K562 (cell line): ENCODE measurements around the gene GPR3. TPM values are rescaled to one million over a fixed set of nuclear protein-coding genes. Genes with fewer than 3 reads are reported as not detected.

Experiments
- ETV6 ChIP-seq, 3 experiments: fragments of 150-350 bp in 1 of 3; sonication (generic) in 1 of 3; formaldehyde crosslinking in 1 of 3; IDR thresholded peaks; 2 replicates each; pipeline versions ENCODE4 v1.6.1 to v1.8.0; 2014 to 2022; ENCODE audit warnings: borderline replicate concordance in 2 of 3, low read depth in 2 of 3, antibody characterized with exemption in 1 of 3, low read length in 1 of 3, mild to moderate bottlenecking in 1 of 3, missing genetic modification reagents in 1 of 3
- HNRNPH1 ChIP-seq: fragments of 200-400 bp; formaldehyde crosslinking; optimal IDR thresholded peaks from 2 replicates; pipeline ENCODE3; 2017; ENCODE audit warnings: low read depth, mild to moderate bottlenecking, low read length, moderate library complexity
- MXI1 ChIP-seq: IDR thresholded peaks from 2 replicates; pipeline ENCODE4 v1.6.1; 2011; ENCODE audit warnings: low read depth, mild to moderate bottlenecking, improper control_type of control experiment, low read length
- RBFOX2 ChIP-seq: fragments of 200-400 bp; formaldehyde crosslinking; IDR thresholded peaks from 2 replicates; pipeline ENCODE4 v1.6.1; 2017; ENCODE audit warnings: low read depth, mild to moderate bottlenecking, low read length, moderate library complexity
- SP2 ChIP-seq: IDR thresholded peaks from 2 replicates; pipeline ENCODE4 v1.6.1; 2011; ENCODE audit warnings: mild to moderate bottlenecking, low read depth, low read length, moderate library complexity; ENCODE audit not compliant: poor library complexity, severe bottlenecking; ENCODE audit errors: extremely low read depth
- ZFP36 ChIP-seq: fragments of 150-350 bp; IDR thresholded peaks from 2 replicates; pipeline ENCODE4 v1.6.1; 2018; ENCODE audit warnings: low read length, low read depth; ENCODE audit not compliant: partially characterized antibody
- ZNF140 ChIP-seq: fragments of 250-450 bp; sonication (Bioruptor Pico); IDR thresholded peaks from 2 replicates; pipeline ENCODE4 v1.8.0; 2021; ENCODE audit warnings: moderate library complexity, mild to moderate bottlenecking, inconsistent platforms
- ZNF253 ChIP-seq: fragments of 250-450 bp; sonication (Bioruptor Pico); conservative IDR thresholded peaks from 2 replicates; pipeline ENCODE4 v1.6.1; 2021; ENCODE audit warnings: mild to moderate bottlenecking
- ZNF766 ChIP-seq: fragments of 200-800 bp; sonication (Bioruptor generic); conservative IDR thresholded peaks from 2 replicates; pipeline ENCODE4 v1.6.1; 2016; ENCODE audit warnings: missing genetic modification characterization, missing compliant biosample characterization
- ZNF785 ChIP-seq: fragments of 250-450 bp; sonication (Bioruptor Pico); IDR thresholded peaks from 2 replicates; pipeline ENCODE4 v1.4.0; 2020; ENCODE audit warnings: mild to moderate bottlenecking
- polyA plus RNA-seq, 8 experiments: library from polyadenylated mRNA; depleted of rRNA in 4 of 8; stranded (reverse) in 5 of 8; unstranded in 3 of 8; fragments of >200 nt; fragmentation: Nextera tagmentation in 2 of 8; fragmentation: Illumina TruSeq in 1 of 8; extraction: Ambion mirVana in 2 of 8; extraction: Trizol in 1 of 8; gene quantifications; 2 replicates each; pipeline versions ENCODE4 v1.2.1 to v1.2.3, GENCODE V29; 2011 to 2014; ENCODE audit warnings: inconsistent platforms in 1 of 8, missing spikeins in 1 of 8
- total RNA-seq, 7 experiments: library from RNA; depleted of rRNA in 6 of 7; stranded (reverse); fragments of >200 nt in 6 of 7; fragmentation: Illumina TruSeq in 2 of 7; extraction: Trizol in 2 of 7; gene quantifications; 2 replicates each; pipeline versions ENCODE4 v1.2.1 to v1.2.3, GENCODE V29; 2011 to 2021; ENCODE audit warnings: low replicate concordance in 1 of 7
- TF ChIP-seq, protein P1 (sequence below): fragments of 250-450 bp; sonication (Bioruptor Pico); IDR thresholded peaks from 2 replicates; pipeline ENCODE4 v1.8.0; 2022; ENCODE audit warnings: inconsistent platforms, mild to moderate bottlenecking, moderate library complexity, borderline replicate concordance
- TF ChIP-seq, protein P2 (sequence below): fragments of 200-800 bp; sonication (Bioruptor generic); IDR thresholded peaks from 2 replicates; pipeline ENCODE4 v1.6.1; 2017; ENCODE audit warnings: missing genetic modification characterization, missing compliant biosample characterization
- TF ChIP-seq, protein P3 (sequence below), 2 experiments: IDR thresholded peaks; 2 replicates each; pipeline ENCODE4 v1.6.1; 2012; ENCODE audit warnings: improper control_type of control experiment in 2 of 2, low read depth in 2 of 2, low read length in 2 of 2, borderline replicate concordance in 1 of 2
- TF ChIP-seq, protein P4 (sequence below): fragments of 250-450 bp; sonication (Bioruptor Pico); IDR thresholded peaks from 2 replicates; pipeline ENCODE4 v1.4.0; 2020

Gene GPR3
- total and polyA plus RNA-seq, 9 of the 15 experiments (the other 6 are each of a cell fraction or from before 2014, with no cell fraction given), result 0.24 to 11.5 (median 3.7) TPM

DNA sequence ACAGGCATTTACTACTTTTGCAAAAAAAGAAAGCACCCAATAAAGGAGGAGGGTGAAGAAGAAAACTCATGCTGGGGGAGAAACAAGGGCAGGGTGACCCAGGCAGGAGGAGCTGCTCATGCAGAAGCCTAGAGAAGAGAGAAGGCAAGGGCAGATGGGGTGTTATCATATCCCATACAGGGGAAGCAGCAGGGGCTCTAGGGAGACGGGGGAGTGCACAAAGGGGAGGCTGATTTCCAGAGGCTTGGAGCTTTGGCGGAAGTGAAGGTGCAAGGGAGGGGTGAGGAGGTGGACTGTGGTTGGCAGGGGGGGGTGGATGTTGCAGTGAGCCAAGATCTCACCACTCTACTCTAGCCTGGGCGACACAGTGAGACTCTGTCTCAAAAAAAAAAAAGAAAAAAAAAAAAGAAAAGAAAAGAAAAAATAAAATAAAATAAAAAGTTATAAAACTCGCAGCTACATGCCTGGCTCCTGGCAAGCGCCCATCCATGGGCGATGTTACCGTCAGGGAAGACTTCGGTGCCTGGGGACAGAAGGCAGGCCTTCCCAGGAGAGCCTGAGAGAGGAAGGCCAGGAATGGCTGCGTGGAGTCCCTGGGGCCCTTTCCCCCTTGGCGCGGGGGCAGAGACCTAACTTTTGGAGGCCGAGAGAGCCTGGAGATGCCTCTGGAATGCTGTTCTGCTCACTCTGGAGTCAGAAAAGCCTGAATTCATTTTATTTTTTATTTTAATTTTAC, 14.5 kb upstream of the GPR3 start (continued):
- TF ChIP-seq, protein P1, sequence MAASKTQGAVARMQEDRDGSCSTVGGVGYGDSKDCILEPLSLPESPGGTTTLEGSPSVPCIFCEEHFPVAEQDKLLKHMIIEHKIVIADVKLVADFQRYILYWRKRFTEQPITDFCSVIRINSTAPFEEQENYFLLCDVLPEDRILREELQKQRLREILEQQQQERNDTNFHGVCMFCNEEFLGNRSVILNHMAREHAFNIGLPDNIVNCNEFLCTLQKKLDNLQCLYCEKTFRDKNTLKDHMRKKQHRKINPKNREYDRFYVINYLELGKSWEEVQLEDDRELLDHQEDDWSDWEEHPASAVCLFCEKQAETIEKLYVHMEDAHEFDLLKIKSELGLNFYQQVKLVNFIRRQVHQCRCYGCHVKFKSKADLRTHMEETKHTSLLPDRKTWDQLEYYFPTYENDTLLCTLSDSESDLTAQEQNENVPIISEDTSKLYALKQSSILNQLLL (CRISPR knock-in tag), result no peak
- TF ChIP-seq MXI1, result no peak
- TF ChIP-seq ZFP36, result peak; percentile 17
- TF ChIP-seq SP2, result no peak
- no peak for TF ChIP-seq ETV6 (IDR thresholded peaks at IDR 0.05; ENCODE audit: borderline replicate concordance in 1 of 2, low read depth in 2 of 2, low read length in 1 of 2)
- no peak for TF ChIP-seq ETV6 (CRISPR knock-in tag; IDR thresholded peaks at IDR 0.05; ENCODE audit: borderline replicate concordance)
- TF ChIP-seq, protein P2, sequence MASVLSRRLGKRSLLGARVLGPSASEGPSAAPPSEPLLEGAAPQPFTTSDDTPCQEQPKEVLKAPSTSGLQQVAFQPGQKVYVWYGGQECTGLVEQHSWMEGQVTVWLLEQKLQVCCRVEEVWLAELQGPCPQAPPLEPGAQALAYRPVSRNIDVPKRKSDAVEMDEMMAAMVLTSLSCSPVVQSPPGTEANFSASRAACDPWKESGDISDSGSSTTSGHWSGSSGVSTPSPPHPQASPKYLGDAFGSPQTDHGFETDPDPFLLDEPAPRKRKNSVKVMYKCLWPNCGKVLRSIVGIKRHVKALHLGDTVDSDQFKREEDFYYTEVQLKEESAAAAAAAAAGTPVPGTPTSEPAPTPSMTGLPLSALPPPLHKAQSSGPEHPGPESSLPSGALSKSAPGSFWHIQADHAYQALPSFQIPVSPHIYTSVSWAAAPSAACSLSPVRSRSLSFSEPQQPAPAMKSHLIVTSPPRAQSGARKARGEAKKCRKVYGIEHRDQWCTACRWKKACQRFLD, result no peak
- TF ChIP-seq, protein P3, sequence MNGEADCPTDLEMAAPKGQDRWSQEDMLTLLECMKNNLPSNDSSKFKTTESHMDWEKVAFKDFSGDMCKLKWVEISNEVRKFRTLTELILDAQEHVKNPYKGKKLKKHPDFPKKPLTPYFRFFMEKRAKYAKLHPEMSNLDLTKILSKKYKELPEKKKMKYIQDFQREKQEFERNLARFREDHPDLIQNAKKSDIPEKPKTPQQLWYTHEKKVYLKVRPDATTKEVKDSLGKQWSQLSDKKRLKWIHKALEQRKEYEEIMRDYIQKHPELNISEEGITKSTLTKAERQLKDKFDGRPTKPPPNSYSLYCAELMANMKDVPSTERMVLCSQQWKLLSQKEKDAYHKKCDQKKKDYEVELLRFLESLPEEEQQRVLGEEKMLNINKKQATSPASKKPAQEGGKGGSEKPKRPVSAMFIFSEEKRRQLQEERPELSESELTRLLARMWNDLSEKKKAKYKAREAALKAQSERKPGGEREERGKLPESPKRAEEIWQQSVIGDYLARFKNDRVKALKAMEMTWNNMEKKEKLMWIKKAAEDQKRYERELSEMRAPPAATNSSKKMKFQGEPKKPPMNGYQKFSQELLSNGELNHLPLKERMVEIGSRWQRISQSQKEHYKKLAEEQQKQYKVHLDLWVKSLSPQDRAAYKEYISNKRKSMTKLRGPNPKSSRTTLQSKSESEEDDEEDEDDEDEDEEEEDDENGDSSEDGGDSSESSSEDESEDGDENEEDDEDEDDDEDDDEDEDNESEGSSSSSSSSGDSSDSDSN (IDR thresholded peaks at IDR 0.05; ENCODE audit: borderline replicate concordance in 1 of 2, low read depth in 2 of 2, low read length in 2 of 2), result peak in 1 of 2 experiments; percentile 58; a peak in 1 of 4 replicates
- no peak for TF ChIP-seq ZNF766 (CRISPR knock-in tag)
- no peak for TF ChIP-seq ZNF785 (CRISPR knock-in tag)
- no peak for TF ChIP-seq ZNF253 (CRISPR knock-in tag)
- no peak for TF ChIP-seq RBFOX2
- TF ChIP-seq ZNF140 (CRISPR knock-in tag), result no peak
- TF ChIP-seq HNRNPH1, result no peak
- TF ChIP-seq, protein P4, sequence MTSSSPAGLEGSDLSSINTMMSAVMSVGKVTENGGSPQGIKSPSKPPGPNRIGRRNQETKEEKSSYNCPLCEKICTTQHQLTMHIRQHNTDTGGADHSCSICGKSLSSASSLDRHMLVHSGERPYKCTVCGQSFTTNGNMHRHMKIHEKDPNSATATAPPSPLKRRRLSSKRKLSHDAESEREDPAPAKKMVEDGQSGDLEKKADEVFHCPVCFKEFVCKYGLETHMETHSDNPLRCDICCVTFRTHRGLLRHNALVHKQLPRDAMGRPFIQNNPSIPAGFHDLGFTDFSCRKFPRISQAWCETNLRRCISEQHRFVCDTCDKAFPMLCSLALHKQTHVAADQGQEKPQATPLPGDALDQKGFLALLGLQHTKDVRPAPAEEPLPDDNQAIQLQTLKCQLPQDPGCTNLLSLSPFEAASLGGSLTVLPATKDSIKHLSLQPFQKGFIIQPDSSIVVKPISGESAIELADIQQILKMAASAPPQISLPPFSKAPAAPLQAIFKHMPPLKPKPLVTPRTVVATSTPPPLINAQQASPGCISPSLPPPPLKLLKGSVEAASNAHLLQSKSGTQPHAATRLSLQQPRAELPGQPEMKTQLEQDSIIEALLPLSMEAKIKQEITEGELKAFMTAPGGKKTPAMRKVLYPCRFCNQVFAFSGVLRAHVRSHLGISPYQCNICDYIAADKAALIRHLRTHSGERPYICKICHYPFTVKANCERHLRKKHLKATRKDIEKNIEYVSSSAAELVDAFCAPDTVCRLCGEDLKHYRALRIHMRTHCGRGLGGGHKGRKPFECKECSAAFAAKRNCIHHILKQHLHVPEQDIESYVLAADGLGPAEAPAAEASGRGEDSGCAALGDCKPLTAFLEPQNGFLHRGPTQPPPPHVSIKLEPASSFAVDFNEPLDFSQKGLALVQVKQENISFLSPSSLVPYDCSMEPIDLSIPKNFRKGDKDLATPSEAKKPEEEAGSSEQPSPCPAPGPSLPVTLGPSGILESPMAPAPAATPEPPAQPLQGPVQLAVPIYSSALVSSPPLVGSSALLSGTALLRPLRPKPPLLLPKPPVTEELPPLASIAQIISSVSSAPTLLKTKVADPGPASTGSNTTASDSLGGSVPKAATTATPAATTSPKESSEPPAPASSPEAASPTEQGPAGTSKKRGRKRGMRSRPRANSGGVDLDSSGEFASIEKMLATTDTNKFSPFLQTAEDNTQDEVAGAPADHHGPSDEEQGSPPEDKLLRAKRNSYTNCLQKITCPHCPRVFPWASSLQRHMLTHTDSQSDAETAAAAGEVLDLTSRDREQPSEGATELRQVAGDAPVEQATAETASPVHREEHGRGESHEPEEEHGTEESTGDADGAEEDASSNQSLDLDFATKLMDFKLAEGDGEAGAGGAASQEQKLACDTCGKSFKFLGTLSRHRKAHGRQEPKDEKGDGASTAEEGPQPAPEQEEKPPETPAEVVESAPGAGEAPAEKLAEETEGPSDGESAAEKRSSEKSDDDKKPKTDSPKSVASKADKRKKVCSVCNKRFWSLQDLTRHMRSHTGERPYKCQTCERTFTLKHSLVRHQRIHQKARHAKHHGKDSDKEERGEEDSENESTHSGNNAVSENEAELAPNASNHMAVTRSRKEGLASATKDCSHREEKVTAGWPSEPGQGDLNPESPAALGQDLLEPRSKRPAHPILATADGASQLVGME, result no peak
